ENCODE results near the gene TNIK.

GRCh38 chr3:171494457-171495109 lies 34.4 kb upstream of the TNIK start:
- no peak for TF ChIP-seq CTCF (IDR thresholded peaks at IDR 0.05; ENCODE audit: low read depth, low read length, missing input control)
- no peak for TF ChIP-seq JUND (IDR thresholded peaks at IDR 0.05)
